Chondrocyte (in vitro differentiated cells): ENCODE data around the gene COL2A1. TPM values are rescaled to one million over a fixed set of nuclear protein-coding genes. Genes with fewer than 3 reads are reported as not detected.

Source experiments
- DNase-seq: peaks from one replicate; pipeline ENCODE4 v3.0.0; 2021; ENCODE audit warnings: mixed read lengths, low spot score
- H3K27ac Mint-ChIP-seq: one replicate; pipeline ENCODE4 v1.8.0; 2021; ENCODE audit warnings: mild to moderate bottlenecking, moderate library complexity, mixed read lengths; ENCODE audit not compliant: unreplicated experiment
- H3K27me3 Mint-ChIP-seq: 2 replicates; pipeline ENCODE4 v1.8.0; 2021; ENCODE audit warnings: low read depth, mixed read lengths
- H3K36me3 Mint-ChIP-seq: 2 replicates; pipeline ENCODE4 v1.8.0; 2021; ENCODE audit warnings: low read depth, mixed read lengths
- H3K4me1 Mint-ChIP-seq: 2 replicates; pipeline ENCODE4 v1.8.0; 2021; ENCODE audit warnings: low read depth, mild to moderate bottlenecking, mixed read lengths
- H3K4me3 Mint-ChIP-seq: one replicate; pipeline ENCODE4 v1.8.0; 2021; ENCODE audit warnings: mild to moderate bottlenecking, moderate library complexity, mixed read lengths; ENCODE audit not compliant: unreplicated experiment
- H3K9me3 Mint-ChIP-seq: 2 replicates; pipeline ENCODE4 v1.8.0; 2021; ENCODE audit warnings: low read depth, mixed read lengths
- CTCF ChIP-seq: fragments of 200-600 bp; sonication (generic); IDR thresholded peaks from 2 replicates; pipeline ENCODE4 v1.5.0; 2021; ENCODE audit warnings: antibody characterized with exemption, mild to moderate bottlenecking, moderate library complexity
- long read RNA-seq: library from polyadenylated mRNA; stranded (forward); transcript quantifications from one replicate; pipeline ENCODE4 v2.0.0, GENCODE V29; 2021
- total RNA-seq: library from RNA; stranded (reverse); gene quantifications from 3 replicates; pipeline ENCODE4 v1.2.1, GENCODE V29; 2021

The COL2A1 gene
- 2.0 to 47.7 TPM (median 35.6 TPM) in 3 replicates for total RNA-seq
- long read RNA-seq, full-length matches to known transcripts = 9 of 24 reads
- long read RNA-seq, partial matches to known transcripts = 12 of 24 reads
- long read RNA-seq, other reads (novel, unspliced or antisense) = 3 of 24 reads

GRCh38 chr12:48004053-48004941 is at the start of gene COL2A1:
COL2A1 (minus strand) TSS chr12:48004476; CDS start chr12:48004321, 155 bp downstream.
- DNase-seq = no peak
- TF ChIP-seq CTCF = no peak
- Mint-ChIP-seq H3K36me3 (no peaks in the 10 kb centered on the region), H3K27ac (no peak within 1 kb of the TSS), H3K27me3 (peaks cover 55% of the 10 kb centered on the region), H3K4me3 (peak within 1 kb of the TSS; percentile 64), H3K4me1 (peaks cover 38% of the 10 kb centered on the region), H3K9me3 (no peaks in the 10 kb centered on the region)

GRCh38 chr12:48053883-48054282 is 49.6 kb upstream of the COL2A1 start:
- H3K27me3 Mint-ChIP-seq = no peaks in the 10 kb centered on the region
- peaks cover 7% of the 10 kb centered on the region for H3K9me3 Mint-ChIP-seq
- peaks cover 12% of the 10 kb centered on the region for H3K36me3 Mint-ChIP-seq
- no peak overlapping the region for H3K27ac Mint-ChIP-seq
- no peak overlapping the region for H3K4me3 Mint-ChIP-seq
- H3K4me1 Mint-ChIP-seq = peaks cover 9% of the 10 kb centered on the region
- TF ChIP-seq CTCF = no peak
- DNase-seq = no peak

GRCh38 chr12:48053122-48053521 is 48.8 kb upstream of the COL2A1 start:
- Mint-ChIP-seq H3K27ac (no peak overlapping the region), H3K4me1 (peaks cover 9% of the 10 kb centered on the region), H3K9me3 (no peaks in the 10 kb centered on the region), H3K27me3 (no peaks in the 10 kb centered on the region), H3K4me3 (no peak overlapping the region), H3K36me3 (peaks cover 10% of the 10 kb centered on the region)
- TF ChIP-seq CTCF = no peak
- no peak for DNase-seq

- TF ChIP-seq CTCF = no peak
- Mint-ChIP-seq H3K4me1 (peaks cover 9% of the 10 kb centered on the region), H3K27ac (no peak overlapping the region), H3K36me3 (peaks cover 11% of the 10 kb centered on the region), H3K27me3 (no peaks in the 10 kb centered on the region), H3K4me3 (no peak overlapping the region), H3K9me3 (no peaks in the 10 kb centered on the region)
- no peak for DNase-seq
Observed at GRCh38 chr12:48051681-48052080, 47.4 kb upstream of the COL2A1 start.

- H3K27me3 Mint-ChIP-seq = no peaks in the 10 kb centered on the region
- peaks cover 18% of the 10 kb centered on the region for H3K36me3 Mint-ChIP-seq
- no peak overlapping the region for H3K4me3 Mint-ChIP-seq
- DNase-seq = no peak
- H3K27ac Mint-ChIP-seq = peak overlapping the region; percentile 18
- peaks cover 9% of the 10 kb centered on the region for H3K4me1 Mint-ChIP-seq
- TF ChIP-seq CTCF = no peak
- H3K9me3 Mint-ChIP-seq = no peaks in the 10 kb centered on the region
Observed at GRCh38 chr12:48050174-48050573, 45.9 kb upstream of the COL2A1 start.
